ENCODE measurements around the gene YWHAH.

The YWHAH gene

GRCh38 chr22:31943978-31944699, at the start of gene YWHAH:
TSS of gene YWHAH (plus strand) at chr22:31944535. CDS start at chr22:31944734, 199 bp downstream.
- peak; percentile 98 for DNase-seq (ENCODE audit: low spot score)

GRCh38 chr22:31895411-31896123, 48.8 kb upstream of the YWHAH start:
- DNase-seq (ENCODE audit: low spot score) = no peak

GRCh38 chr22:31896472-31896871, 47.9 kb upstream of the YWHAH start:
- DNase-seq (ENCODE audit: low spot score) = no peak

- no peak for DNase-seq (ENCODE audit: low spot score)
Observed at GRCh38 chr22:31897842-31898805, 46.2 kb upstream of the YWHAH start.

- DNase-seq (ENCODE audit: low spot score) = no peak
Observed at GRCh38 chr22:31898926-31899325, 45.4 kb upstream of the YWHAH start.

GRCh38 chr22:31899669-31900068, 44.7 kb upstream of the YWHAH start:
- DNase-seq (ENCODE audit: low spot score) = no peak

- no peak for DNase-seq (ENCODE audit: low spot score)
Observed at GRCh38 chr22:31901388-31902137, 42.8 kb upstream of the YWHAH start.

- no peak for DNase-seq (ENCODE audit: low spot score)
Observed at GRCh38 chr22:31904651-31905050, 39.7 kb upstream of the YWHAH start.

- DNase-seq (ENCODE audit: low spot score) = no peak
Observed at GRCh38 chr22:31905356-31905755, 39.0 kb upstream of the YWHAH start.

- DNase-seq (ENCODE audit: low spot score) = no peak
Observed at GRCh38 chr22:31906086-31906485, 38.2 kb upstream of the YWHAH start.

GRCh38 chr22:31906569-31906968, 37.8 kb upstream of the YWHAH start:
- DNase-seq (ENCODE audit: low spot score) = no peak

GRCh38 chr22:31909977-31910376, 34.4 kb upstream of the YWHAH start:
- no peak for DNase-seq (ENCODE audit: low spot score)

- no peak for DNase-seq (ENCODE audit: low spot score)
Observed at GRCh38 chr22:31911565-31912406, 32.5 kb upstream of the YWHAH start.

- DNase-seq (ENCODE audit: low spot score) = no peak
Observed at GRCh38 chr22:31912407-31912743, 32.0 kb upstream of the YWHAH start.

- DNase-seq (ENCODE audit: low spot score) = no peak
Observed at GRCh38 chr22:31915586-31915985, 28.7 kb upstream of the YWHAH start.

GRCh38 chr22:31917227-31917921, 27.0 kb upstream of the YWHAH start:
- DNase-seq (ENCODE audit: low spot score) = no peak

GRCh38 chr22:31919730-31920129, 24.6 kb upstream of the YWHAH start:
- no peak for DNase-seq (ENCODE audit: low spot score)

- DNase-seq (ENCODE audit: low spot score) = no peak
Observed at GRCh38 chr22:31920306-31920705, 24.0 kb upstream of the YWHAH start.

- DNase-seq (ENCODE audit: low spot score) = no peak
Observed at GRCh38 chr22:31921106-31921505, 23.2 kb upstream of the YWHAH start.

- no peak for DNase-seq (ENCODE audit: low spot score)
Observed at GRCh38 chr22:31922534-31922933, 21.8 kb upstream of the YWHAH start.

Data from iPS-NIHi11 (cell line).